GM18519 (cell line): ENCODE data around the gene LUC7L2.
A peak's percentile ranks its signal among the peaks of the same experiment; 100 is the strongest.
"Not testable (repeated sequence)": the region's sequence is repeated elsewhere in the genome, so short reads cannot be mapped to it uniquely, and the experiment has no call there.

Source experiments
- ATAC-seq: cut with Tn5 transposase; IDR thresholded peaks from one replicate; pipeline ENCODE4 v1.9.1; 2021; ENCODE audit warnings: mild to moderate bottlenecking, moderate library complexity; ENCODE audit not compliant: unreplicated experiment, low FRiP score

The LUC7L2 gene

GRCh38 chr7:139359366-139360209 is at the start of gene LUC7L2:
Gene LUC7L2, plus strand, starts transcription at chr7:139359894. Its CDS starts 368 bp downstream, at chr7:139360262.
- ATAC-seq: peak; percentile 63

- no peak for ATAC-seq
Measured at GRCh38 chr7:139317939-139318505, 41.7 kb upstream of the LUC7L2 start.

- no peak for ATAC-seq
Measured at GRCh38 chr7:139321071-139321745, 38.5 kb upstream of the LUC7L2 start.

DNA sequence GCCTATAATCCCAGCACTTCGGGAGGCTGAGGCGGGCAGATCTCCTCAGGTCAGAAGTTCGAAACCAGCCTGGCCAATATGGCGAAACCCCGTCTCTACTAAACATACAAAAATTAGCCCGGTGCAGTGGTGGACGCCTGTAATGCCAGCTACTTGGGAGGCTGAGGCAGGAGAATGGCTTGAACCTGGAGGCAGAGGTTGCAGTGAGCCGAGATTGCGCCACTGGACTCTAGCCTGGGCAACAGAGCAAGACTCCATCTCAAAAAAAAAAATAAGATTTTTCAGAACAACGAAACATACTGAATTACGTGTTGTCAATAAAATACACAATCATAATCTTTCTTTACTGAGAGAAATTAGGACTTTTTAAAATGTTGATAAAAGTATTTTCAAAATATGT is 35.0 kb upstream of the LUC7L2 start:
- not testable (repeated sequence) for ATAC-seq

DNA sequence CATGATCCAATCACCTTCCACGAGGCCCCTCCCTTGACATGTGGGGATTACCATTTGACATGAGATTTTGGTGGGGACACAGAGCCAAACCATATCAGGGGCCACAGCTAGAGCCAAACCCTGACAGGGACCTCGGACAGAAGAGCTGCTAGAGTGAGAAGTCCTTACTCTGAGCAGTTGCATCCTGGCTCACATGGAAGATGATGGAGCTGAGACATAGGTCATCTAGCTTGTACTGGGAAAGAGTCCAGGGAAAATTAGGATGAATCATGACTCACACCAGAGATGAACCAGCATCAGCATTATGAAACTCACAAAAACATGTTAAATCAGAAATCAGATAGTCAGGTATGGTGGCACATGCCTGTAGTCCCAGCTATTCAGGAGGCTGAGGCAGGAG is 31.3 kb upstream of the LUC7L2 start:
- ATAC-seq: no peak

DNA sequence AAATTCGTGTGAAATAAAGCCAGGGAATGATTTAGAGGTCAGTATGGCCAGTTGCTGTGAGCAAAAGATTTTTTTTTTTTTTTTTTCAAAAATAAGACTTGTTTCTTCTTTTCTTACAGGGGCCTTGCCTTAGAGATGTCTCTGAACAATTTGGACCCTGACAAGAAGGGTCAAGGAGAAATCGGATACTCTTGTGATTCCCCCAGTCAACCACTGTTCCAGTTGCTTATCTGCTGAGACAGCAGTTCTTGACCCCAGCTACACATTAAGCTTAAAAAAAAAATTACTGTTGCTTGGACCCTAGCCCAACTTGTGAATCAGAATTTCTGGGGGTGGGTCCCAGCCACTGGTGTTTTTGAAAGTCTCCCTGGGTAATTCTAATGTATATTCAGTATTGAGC is 30.6 kb upstream of the LUC7L2 start:
- ATAC-seq: no peak

- ATAC-seq: no peak
Measured at GRCh38 chr7:139330333-139331030, 29.2 kb upstream of the LUC7L2 start.

GRCh38 chr7:139332697-139333359 is 26.9 kb upstream of the LUC7L2 start:
- ATAC-seq: no peak

- not testable (repeated sequence) for ATAC-seq
Measured at GRCh38 chr7:139333443-139333842, 26.3 kb upstream of the LUC7L2 start.

DNA sequence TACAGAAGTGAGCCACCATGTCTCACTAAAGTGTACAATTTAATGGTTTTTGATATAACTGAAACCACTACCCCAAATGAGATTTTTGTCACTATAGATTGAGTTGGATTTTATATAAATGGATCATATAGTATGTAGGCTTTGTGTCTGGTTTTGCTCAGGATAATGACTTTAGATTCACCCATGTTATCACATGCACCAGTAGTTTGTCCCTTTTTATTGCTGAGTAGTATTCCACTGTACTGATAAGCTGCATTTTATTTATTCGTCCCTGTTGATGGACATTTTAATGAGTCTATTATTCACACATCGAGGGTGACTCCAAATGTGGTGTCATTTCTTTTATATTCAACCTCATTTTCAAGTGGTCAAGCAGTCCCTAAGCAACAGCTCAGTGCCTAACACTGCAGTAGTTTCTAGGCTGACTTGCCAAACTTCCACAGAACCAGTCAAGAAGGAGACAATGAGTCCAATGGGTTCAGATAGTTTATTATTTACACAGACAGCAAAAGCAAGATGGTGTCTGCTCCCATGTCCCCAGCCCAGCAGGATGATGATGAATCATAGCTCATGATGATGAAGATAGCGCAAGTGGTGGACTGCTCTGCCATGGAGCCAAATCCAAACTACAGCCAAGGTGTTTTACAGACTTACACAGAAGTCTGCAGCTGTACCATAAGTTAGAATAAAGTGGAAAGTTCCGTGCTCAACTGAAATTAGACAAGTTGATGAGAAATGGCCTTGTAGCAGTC is 25.1 kb upstream of the LUC7L2 start:
- ATAC-seq: no peak

DNA sequence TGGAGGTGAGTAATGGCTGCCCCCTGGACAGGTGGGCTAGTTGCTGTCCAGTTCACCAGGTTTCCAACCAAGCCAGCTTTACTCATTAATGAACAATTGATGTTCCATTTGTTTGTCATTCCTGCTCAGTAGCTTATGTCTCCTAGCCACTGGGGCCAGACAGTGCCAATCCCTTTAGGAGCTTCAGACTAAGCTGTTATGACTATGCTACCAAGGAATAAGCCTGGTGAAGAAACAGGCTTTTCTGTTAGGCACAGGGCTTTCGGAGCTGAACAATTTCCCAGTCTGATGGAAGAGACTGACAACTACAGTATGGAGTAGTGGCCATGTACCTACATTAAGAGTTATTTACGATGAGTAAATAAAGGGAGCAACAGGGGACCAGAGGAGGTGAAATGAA is 20.7 kb upstream of the LUC7L2 start:
- no peak for ATAC-seq

GRCh38 chr7:139339698-139340036 is 20.0 kb upstream of the LUC7L2 start:
- no peak for ATAC-seq

GRCh38 chr7:139340037-139340807 is 19.5 kb upstream of the LUC7L2 start:
- peak; percentile 81 for ATAC-seq

- ATAC-seq: no peak
Measured at GRCh38 chr7:139340808-139341057, 19.0 kb upstream of the LUC7L2 start.

- ATAC-seq: peak; percentile 36
Measured at GRCh38 chr7:139341058-139341775, 18.5 kb upstream of the LUC7L2 start, which contains the start of gene FMC1. Gene FMC1, plus strand, starts transcription at chr7:139341337. Its CDS starts 48 bp downstream, at chr7:139341385.

- no peak for ATAC-seq
Measured at GRCh38 chr7:139341776-139342226, 17.9 kb upstream of the LUC7L2 start.

DNA sequence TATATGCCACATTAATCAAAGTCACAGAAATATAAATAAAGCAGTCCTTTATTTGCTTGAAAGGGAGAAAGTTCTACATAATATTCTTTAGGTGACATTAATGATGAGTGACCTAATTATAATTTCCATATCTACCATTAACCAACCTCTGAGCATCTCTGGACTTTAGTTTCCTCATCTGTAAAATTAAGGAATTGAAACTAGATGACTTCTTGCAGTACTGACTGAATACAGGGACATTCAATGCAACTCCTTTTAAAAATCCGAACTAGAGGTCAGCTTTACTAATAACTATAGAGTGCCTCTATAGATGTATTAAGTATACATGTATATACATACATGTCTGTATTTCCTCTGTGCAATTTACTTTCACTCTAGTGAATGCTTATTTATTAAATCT is 14.7 kb upstream of the LUC7L2 start:
- ATAC-seq: no peak

GRCh38 chr7:139351027-139351426 is 8.7 kb upstream of the LUC7L2 start:
- no peak for ATAC-seq

DNA sequence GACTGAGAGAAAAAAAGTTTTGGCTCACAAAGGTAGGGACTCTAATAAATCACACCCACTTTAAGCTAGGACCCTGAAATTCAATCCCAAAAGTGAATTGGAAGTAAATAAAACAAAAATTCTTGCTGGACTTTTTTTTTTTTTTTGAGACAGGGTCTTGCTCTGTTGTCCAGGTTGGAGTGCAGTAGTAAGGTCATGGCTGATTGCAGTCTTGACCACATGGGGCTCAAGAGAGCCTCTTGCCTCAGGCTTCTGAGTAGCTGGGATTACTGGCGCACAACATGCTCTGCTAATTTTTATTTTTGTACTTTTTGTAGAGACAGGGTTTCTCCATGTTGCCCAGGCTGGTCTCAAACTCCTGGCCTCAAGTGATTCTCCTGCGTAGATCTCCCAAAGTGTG is 5.0 kb upstream of the LUC7L2 start:
- ATAC-seq: no peak
